22Rv1 (cell line): ENCODE data around the gene SASH1.

Experiments used
- H3K27ac ChIP-seq: fragments of 450-650 bp; 2 replicates; pipeline ENCODE4 v1.5.1; 2017
- CTCF ChIP-seq: fragments of 450-650 bp; IDR thresholded peaks from 2 replicates; pipeline ENCODE4 v1.5.1; 2017; ENCODE audit warnings: mild to moderate bottlenecking
- ZFX ChIP-seq: fragments of 450-650 bp; IDR thresholded peaks from 2 replicates; pipeline ENCODE4 v1.6.1; 2017; ENCODE audit warnings: antibody characterized with exemption, borderline replicate concordance

The SASH1 gene

GRCh38 chr6:148405894-148406293, 63.3 kb downstream of the SASH1 start:
- TF ChIP-seq ZFX, result no peak
- no peak for TF ChIP-seq CTCF
- H3K27ac ChIP-seq, result no peak overlapping the region

GRCh38 chr6:148406579-148407371, 64.1 kb downstream of the SASH1 start:
- TF ChIP-seq CTCF, result no peak
- no peak for TF ChIP-seq ZFX
- H3K27ac ChIP-seq, result no peak overlapping the region

- no peak overlapping the region for H3K27ac ChIP-seq
- TF ChIP-seq ZFX (no peak), CTCF (no peak)
These were observed 64.7 kb downstream of the SASH1 start for GRCh38 chr6:148407372-148407771.

- H3K27ac ChIP-seq, result no peak overlapping the region
- TF ChIP-seq ZFX, result no peak
- TF ChIP-seq CTCF, result no peak
These were observed 70.9 kb downstream of the SASH1 start for GRCh38 chr6:148413321-148414091.

GRCh38 chr6:148414092-148414489, 71.5 kb downstream of the SASH1 start:
- TF ChIP-seq CTCF (no peak), ZFX (no peak)
- H3K27ac ChIP-seq, result no peak overlapping the region

GRCh38 chr6:148414836-148415235, 72.2 kb downstream of the SASH1 start:
- TF ChIP-seq ZFX (no peak), CTCF (no peak)
- H3K27ac ChIP-seq, result no peak overlapping the region
